ENCODE measurements around the gene LPCAT4. TPM values are rescaled to one million over a fixed set of nuclear protein-coding genes. Genes with fewer than 3 reads are reported as not detected.
"Not testable (repeated sequence)": the region's sequence is repeated elsewhere in the genome, so short reads cannot be mapped to it uniquely, and the experiment has no call there.

LPCAT4 gene
- total RNA-seq, 2 experiments from 2014 or later, result 44.3 to 74.5 TPM

DNA sequence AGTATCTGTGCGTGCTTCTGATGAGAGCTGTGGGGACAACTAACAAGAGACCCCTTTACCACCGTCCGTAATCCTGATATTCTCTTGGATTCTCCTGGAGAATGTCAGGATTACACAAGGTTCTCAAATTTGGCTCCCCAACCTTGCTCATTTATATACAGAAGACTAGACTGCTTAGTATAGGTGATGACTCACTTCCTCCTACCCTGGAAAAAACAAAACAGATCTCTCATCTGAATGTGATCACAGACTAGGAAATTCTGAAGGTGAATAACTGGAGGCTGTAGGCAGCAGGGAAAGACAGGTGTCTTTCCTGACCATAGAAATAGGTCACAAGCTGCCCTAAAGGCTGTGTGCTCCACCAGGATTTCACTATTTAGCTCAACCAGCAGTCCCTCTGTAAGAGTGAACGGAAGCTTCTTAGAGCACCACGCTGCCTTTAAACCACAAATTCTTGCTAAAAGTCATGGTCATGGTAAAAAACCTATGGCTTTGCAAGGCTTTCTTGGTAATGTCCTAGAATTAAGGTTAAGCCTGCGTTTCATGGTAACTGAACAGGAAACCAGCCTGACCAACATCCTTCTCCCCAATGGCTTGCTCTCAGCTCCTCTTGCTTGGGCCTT lies 30.8 kb upstream of the LPCAT4 start:
- H3K9me3 ChIP-seq (ENCODE audit: low read length); H4K20me1 ChIP-seq (ENCODE audit: insufficient read depth, low read length); H2AFZ ChIP-seq (ENCODE audit: low read length); intact Hi-C loops (cut with micrococcal nuclease; ENCODE audit: unreplicated experiment); POLR2A ChIA-PET; H3K9me2 ChIP-seq (ENCODE audit: insufficient read depth, low read length); H3K4me3 ChIP-seq (ENCODE audit: low read depth, low read length, poor library complexity, severe bottlenecking); H3K4me1 ChIP-seq (ENCODE audit: insufficient read depth, low read length, poor library complexity, severe bottlenecking); H3K4me2 ChIP-seq (ENCODE audit: low read length); H3K36me3 ChIP-seq (ENCODE audit: insufficient read depth, low read length); H3K79me2 ChIP-seq (ENCODE audit: insufficient read depth, low read depth, low read length); CTCF ChIA-PET (ENCODE audit: unreplicated experiment); DNase-seq (ENCODE audit: low spot score); H3K27ac ChIP-seq (ENCODE audit: low read depth, low read length, poor library complexity, severe bottlenecking); BruUV-seq (replicated peaks): not testable (repeated sequence)

DNA sequence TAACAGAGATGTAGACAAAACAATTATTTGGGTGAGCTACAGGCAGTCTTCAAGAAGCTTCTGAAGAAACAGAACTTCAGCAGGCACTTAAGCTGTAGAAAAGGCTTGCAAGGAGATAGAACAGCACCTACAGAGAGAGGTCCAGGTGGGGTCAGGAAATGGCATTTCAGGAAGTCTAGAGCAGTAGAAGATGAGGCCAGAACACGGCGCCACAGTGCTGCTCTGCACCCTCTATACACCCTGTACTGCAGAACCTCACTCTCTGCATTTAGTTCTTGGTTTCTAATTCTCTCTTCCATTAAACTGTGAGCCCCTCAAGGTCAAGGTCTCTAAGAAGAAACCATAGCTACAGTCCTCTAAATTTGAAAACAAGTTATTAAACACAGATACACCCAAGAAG lies 26.0 kb upstream of the LPCAT4 start:
- intact Hi-C loops (cut with micrococcal nuclease; ENCODE audit: unreplicated experiment); H3K36me3 ChIP-seq (ENCODE audit: insufficient read depth, low read length); H3K4me2 ChIP-seq (ENCODE audit: low read length); POLR2A ChIA-PET; CTCF ChIA-PET (ENCODE audit: unreplicated experiment); H3K4me1 ChIP-seq (ENCODE audit: insufficient read depth, low read length, poor library complexity, severe bottlenecking); H3K9me3 ChIP-seq (ENCODE audit: low read length); BruUV-seq (replicated peaks); H3K9me2 ChIP-seq (ENCODE audit: insufficient read depth, low read length); DNase-seq (ENCODE audit: low spot score); H3K79me2 ChIP-seq (ENCODE audit: insufficient read depth, low read depth, low read length); H3K4me3 ChIP-seq (ENCODE audit: low read depth, low read length, poor library complexity, severe bottlenecking); H4K20me1 ChIP-seq (ENCODE audit: insufficient read depth, low read length); H2AFZ ChIP-seq (ENCODE audit: low read length); H3K27ac ChIP-seq (ENCODE audit: low read depth, low read length, poor library complexity, severe bottlenecking): not testable (repeated sequence)

- CTCF ChIA-PET (ENCODE audit: unreplicated experiment); POLR2A ChIA-PET; BruUV-seq (replicated peaks): not testable (repeated sequence)
Observed at GRCh38 chr15:34389594-34390086, 22.6 kb upstream of the LPCAT4 start.

DNA sequence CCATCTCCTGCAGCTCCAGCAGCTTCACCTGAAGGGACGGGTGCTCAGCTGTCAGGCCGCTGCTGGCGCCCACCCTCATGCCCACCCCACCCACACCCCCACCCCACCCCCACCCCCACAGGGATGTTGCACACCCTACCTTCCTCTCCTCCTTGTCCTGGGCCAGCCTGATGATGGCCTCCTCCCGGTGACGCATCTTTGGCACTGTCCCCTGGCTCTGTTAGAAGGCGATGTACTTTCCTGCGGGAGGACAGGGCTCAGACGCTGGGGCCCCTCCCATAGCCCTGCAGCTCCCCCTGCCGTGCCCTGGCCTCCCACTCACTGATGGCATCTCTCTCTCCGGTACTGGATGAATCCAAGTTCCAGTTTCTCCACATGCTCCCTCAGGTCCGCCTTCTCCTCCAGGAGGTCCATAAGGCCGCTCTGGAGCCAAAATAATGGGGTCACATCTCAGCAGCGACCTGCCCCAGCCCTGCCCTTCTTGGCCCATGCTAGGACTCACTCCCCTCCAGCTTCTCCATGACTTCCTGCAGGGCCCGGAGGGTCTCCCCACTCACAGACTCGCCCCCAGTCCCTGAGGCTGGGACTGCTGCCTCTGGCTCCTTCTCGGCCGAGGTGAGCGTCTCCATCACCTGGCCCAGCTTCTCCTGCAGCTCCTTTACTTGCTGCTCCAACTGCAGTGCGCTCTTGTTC lies 15.0 kb upstream of the LPCAT4 start:
- H3K9me3 ChIP-seq (ENCODE audit: low read length); H3K79me2 ChIP-seq (ENCODE audit: insufficient read depth, low read depth, low read length); H3K4me3 ChIP-seq (ENCODE audit: low read depth, low read length, poor library complexity, severe bottlenecking); H3K4me2 ChIP-seq (ENCODE audit: low read length); H3K4me1 ChIP-seq (ENCODE audit: insufficient read depth, low read length, poor library complexity, severe bottlenecking); H3K9me2 ChIP-seq (ENCODE audit: insufficient read depth, low read length); intact Hi-C loops (cut with micrococcal nuclease; ENCODE audit: unreplicated experiment); POLR2A ChIA-PET; H3K27ac ChIP-seq (ENCODE audit: low read depth, low read length, poor library complexity, severe bottlenecking); H3K36me3 ChIP-seq (ENCODE audit: insufficient read depth, low read length); H2AFZ ChIP-seq (ENCODE audit: low read length); DNase-seq (ENCODE audit: low spot score); H4K20me1 ChIP-seq (ENCODE audit: insufficient read depth, low read length); BruUV-seq (replicated peaks); CTCF ChIA-PET (ENCODE audit: unreplicated experiment): not testable (repeated sequence)

More at GRCh38 chr15:34389594-34390086, 22.6 kb upstream of the LPCAT4 start:
- H3K36me3 ChIP-seq (ENCODE audit: insufficient read depth, low read length); H3K79me2 ChIP-seq (ENCODE audit: insufficient read depth, low read depth, low read length); H3K4me3 ChIP-seq (ENCODE audit: low read depth, low read length, poor library complexity, severe bottlenecking); H4K20me1 ChIP-seq (ENCODE audit: insufficient read depth, low read length); DNase-seq (ENCODE audit: low spot score); H3K4me1 ChIP-seq (ENCODE audit: insufficient read depth, low read length, poor library complexity, severe bottlenecking); H3K9me2 ChIP-seq (ENCODE audit: insufficient read depth, low read length); H2AFZ ChIP-seq (ENCODE audit: low read length); H3K4me2 ChIP-seq (ENCODE audit: low read length); H3K27ac ChIP-seq (ENCODE audit: low read depth, low read length, poor library complexity, severe bottlenecking); intact Hi-C loops (cut with micrococcal nuclease; ENCODE audit: unreplicated experiment); H3K9me3 ChIP-seq (ENCODE audit: low read length): not testable (repeated sequence)

- H3K4me2 ChIP-seq (ENCODE audit: low read length); H3K9me3 ChIP-seq (ENCODE audit: low read length); BruUV-seq (replicated peaks); intact Hi-C loops (cut with micrococcal nuclease; ENCODE audit: unreplicated experiment); H3K4me1 ChIP-seq (ENCODE audit: insufficient read depth, low read length, poor library complexity, severe bottlenecking); H3K9me2 ChIP-seq (ENCODE audit: insufficient read depth, low read length); H3K79me2 ChIP-seq (ENCODE audit: insufficient read depth, low read depth, low read length); CTCF ChIA-PET (ENCODE audit: unreplicated experiment); H3K36me3 ChIP-seq (ENCODE audit: insufficient read depth, low read length); H3K27ac ChIP-seq (ENCODE audit: low read depth, low read length, poor library complexity, severe bottlenecking); H2AFZ ChIP-seq (ENCODE audit: low read length); H3K4me3 ChIP-seq (ENCODE audit: low read depth, low read length, poor library complexity, severe bottlenecking); POLR2A ChIA-PET; DNase-seq (ENCODE audit: low spot score); H4K20me1 ChIP-seq (ENCODE audit: insufficient read depth, low read length): not testable (repeated sequence)
Observed at GRCh38 chr15:34380491-34380890, 13.5 kb upstream of the LPCAT4 start.

Measured in OCI-LY7 (cell line).